GM18873 (cell line): ENCODE results near the gene ARHGEF28.
A peak's percentile ranks its signal among the peaks of the same experiment; 100 is the strongest.

Experiments used
- ATAC-seq: cut with Tn5 transposase; IDR thresholded peaks from one replicate; pipeline ENCODE4 v1.9.1; 2021; ENCODE audit warnings: mild to moderate bottlenecking, moderate library complexity, moderate number of reproducible peaks; ENCODE audit not compliant: unreplicated experiment, low FRiP score

The ARHGEF28 gene

DNA sequence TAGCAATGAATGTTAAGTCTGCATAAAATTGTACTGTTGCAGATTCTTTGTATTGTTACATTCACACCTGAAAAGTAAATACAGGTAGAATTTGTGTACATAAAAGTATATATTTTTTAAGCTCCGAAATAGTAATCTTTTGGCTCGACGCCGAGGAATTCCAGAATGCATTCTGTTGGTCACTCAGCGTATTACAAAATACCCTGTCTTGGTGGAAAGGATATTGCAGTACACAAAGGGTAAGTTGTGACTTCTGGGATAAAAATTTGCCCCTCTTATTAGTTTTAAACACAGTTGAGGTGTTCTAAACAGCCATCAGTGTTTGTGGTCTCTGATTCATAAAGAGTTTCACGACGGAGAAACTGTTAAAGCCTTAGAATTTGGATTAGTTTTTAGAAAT is 257.6 kb downstream of the ARHGEF28 start:
- ATAC-seq: no peak

DNA sequence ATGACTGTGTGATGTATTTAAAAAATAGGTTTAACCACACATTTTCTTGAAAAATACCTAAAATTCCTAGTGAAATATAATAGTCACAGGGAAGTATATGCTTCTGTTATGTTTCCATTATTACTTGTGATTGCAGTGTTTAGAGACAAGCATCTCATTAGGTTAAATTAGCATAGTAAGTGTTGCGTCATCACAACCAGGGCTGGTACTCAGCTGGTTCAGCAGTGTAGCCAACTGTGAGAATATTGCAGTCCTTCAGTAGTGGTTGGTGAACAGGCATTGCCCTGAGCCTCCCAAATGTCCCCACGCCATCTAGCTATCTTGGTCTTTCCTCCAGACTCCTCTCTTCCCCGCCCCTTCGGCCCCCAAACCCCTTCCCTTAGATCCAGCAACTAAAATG is 261.7 kb downstream of the ARHGEF28 start:
- ATAC-seq: no peak

DNA sequence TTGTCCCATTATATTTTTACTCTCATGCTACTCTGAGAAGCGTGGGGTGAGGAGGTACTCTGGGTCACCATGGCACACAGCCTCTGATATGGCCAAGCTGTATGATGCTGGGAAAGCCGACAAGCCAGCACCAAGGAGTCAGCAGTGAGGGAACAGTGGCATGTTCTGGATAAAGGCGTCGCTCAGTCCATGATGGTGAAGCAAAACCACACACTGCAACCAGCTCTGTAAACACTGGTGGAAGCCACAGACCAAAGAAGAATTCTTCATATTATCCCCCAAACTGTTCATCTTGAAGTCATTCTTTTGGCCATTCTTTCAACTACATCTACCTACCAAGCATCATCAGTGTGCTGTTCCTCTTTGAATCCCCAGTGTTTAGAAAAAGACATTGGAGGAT is 264.6 kb downstream of the ARHGEF28 start:
- no peak for ATAC-seq

DNA sequence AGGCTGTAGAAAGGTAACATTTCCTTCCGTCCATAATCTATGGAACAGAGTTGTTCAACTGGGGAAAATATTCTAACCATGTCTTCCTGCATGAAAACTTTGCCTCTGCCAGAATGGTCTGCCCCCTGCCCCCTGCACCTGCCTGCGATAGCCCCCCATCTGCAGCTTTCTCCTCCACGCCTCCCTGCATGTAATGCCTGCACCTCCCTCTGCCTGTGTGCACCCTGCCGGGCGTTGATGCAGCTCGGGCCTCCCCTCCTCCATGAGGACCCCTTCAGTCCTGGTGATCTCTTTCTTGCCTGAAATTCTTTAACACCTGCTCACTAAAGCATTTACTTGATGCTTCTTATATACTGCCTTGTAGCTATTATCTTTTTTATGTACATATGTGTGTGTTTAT is 266.2 kb downstream of the ARHGEF28 start:
- no peak for ATAC-seq

DNA sequence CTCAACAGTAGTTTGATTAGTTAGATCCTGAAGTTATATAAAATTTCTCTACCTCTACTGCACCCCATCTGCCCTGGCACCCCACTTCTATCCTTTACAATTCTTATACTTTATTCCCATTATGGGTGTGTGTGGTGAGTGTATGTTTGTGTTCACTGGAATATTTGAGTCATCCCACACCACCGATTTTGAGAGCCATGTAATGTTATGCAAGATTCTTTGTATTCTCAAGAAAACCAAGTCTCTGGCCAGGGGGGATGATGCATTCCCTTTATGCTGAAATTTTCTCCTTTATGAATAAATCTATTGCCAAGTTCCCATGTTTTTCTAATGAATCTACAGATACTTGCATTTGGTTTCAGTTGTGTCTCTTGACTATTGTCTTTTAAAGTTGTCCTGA is 266.8 kb downstream of the ARHGEF28 start:
- no peak for ATAC-seq

DNA sequence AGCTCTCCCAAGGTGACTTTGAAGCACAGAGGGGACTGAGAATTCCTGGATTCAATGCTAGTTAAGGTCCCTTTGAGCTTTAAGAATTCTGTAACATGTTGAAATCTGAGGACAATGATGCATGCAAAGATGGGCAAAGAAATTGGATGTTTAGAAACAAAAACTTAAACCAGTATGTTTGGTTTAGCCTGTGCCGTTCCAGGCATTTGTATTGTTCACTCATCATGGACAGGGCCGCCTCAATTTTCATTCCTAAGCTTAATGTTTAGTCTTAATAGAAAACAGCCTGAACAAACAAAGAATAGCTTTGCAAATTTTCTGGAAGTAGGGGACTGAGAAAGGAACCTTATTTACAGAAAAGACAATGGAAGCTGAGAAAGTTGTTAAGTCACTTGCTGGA is 267.8 kb downstream of the ARHGEF28 start:
- no peak for ATAC-seq

DNA sequence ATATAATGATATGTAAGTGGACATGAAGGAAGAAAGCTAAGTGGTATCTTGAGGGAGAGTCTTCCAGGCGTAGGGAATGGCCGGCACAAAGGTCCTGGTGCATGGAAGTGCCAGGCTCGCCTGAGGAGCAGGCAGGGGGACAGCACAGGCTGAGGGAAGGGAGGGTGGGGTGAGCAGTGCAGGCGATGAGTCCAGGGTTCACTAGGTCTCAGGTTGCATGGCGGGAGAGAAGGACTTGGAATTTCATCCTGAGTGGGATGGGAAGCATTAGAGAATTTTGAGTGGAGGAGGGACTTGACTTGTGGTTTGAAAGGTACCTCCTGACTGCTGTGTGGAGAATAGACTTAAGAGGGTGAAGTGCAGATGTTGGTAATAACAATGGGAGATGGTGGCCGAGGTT is 268.9 kb downstream of the ARHGEF28 start:
- no peak for ATAC-seq

DNA sequence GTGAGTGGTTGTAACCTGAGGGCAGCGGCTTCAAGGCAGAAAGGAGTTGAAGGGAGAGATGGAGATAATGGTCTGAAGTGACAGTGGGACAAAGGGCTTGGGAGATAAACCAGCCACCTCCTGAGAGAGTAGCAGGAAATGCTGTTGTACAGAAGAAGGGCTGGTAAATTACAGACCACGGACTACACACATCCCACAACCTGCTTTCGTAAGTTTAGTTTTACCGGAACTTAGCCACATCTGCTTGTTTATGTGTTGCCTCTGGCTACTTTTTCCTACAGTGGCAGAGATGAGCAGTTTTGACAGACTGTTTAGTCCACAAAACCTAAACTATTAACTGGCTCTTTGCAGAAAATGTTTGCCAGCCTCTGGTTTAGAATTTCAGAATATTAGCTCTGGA is 269.5 kb downstream of the ARHGEF28 start:
- no peak for ATAC-seq

DNA sequence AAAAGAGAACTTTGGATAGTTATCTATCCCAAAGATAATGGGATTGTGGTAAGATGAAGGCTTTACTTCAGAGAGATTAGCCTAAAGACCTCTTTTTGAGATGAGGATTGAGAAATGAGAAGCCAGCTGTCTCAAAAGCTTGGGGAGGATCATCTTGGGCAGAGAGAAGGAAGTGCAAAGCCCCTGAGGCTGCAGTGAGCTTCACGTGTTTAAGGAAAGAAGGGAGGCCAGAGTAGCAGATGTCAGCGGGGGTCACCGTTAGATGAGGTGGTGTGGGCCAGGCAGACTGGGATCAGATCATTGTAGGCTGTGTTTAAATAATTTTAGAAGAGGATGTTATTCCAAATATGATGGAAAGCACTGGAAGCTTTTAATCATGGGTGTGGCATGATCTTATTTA is 270.1 kb downstream of the ARHGEF28 start:
- no peak for ATAC-seq

DNA sequence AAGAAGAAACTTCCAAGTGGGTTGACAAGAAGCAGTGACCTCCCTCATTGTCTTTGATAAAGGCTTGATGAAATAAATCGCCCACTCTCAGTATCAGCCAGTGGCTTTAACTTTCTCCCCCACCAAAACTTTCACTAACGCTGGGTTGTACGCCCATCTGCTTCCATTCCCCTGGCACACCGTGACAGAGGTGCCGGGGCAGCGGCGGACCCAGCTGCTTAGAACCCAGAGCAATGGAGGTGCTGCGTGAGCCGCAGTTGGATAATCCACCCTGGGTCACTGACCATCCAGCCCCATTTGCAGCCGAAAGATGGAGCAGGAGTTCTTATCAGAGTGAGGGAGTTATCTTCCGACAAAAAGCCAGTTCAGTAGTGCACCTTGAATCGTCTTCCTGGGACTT is 270.7 kb downstream of the ARHGEF28 start:
- no peak for ATAC-seq

DNA sequence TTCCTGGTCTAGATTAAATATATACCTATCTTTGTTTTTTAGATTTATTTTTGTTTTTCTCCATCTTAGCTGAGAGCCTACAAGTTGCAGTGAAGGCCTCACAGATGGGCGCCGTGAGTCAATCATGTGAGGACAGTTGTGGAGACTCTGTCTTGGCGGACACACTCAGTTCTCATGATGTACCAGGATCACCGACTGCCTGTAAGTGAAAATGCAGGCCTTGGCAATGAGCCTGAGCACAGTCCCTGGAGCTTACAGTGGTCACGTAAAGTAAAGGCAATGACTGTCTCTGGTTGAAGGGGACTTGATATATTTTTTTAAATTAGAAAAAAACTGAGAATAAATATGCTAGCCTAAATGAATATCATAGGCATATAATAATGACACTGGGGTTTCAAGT is 271.9 kb downstream of the ARHGEF28 start:
- ATAC-seq: no peak

DNA sequence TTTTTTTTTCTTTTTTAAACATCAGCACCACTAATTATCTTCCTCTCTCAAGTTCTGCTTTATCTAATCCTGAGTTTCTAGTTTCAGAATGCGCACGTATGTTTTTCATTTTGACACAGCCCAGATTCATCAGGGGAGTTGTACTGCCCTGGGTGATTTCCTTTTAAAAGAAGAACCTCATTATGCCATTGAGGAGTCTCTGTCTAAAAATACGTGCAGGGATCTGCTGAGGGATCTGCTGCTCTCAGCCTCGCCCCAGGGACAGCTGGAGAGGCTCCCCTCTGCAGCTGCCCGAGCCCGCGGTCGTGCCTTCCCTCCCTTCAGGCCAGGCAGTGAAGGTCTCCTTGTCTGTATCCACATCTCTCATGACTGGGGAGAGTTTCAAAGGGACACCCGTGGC is 273.1 kb downstream of the ARHGEF28 start:
- ATAC-seq: peak; percentile 86

DNA sequence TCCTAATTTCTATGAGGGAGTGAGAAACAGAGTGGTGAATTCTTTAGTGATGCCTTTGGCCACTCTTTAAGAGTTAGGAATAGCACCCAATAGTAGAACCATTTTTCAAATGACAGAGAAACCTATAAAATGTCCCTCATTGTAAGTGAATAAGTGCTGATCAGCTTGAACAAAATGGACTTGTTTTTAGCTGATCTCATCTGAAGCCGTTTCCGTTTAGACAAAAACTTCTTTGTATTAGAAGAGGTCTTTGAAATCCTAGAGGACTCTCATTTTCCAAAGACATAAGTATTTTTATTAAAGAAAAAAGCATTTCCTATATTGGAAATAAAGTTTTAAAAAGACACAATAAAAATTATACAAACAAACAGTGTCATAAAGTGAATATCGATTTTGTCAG is 273.9 kb downstream of the ARHGEF28 start:
- no peak for ATAC-seq

DNA sequence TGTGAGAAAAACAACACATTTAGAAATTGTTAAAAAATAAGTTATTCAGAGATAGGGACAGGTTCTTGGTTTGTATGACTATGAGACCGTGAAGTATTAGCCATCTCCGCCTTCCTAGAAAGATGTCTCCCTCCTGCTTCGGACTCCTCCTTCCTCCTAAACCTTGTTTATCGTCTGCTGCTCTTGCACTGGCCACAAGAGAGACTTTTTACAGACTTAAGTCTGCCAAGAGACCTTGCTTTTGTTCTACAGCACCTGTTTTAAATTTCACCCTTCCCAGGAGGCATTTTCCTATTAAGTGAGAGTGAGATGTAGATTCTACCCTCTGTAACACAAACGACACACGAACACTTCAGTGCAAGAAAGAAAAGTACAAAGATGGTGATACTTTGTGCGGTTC is 274.6 kb downstream of the ARHGEF28 start:
- ATAC-seq: no peak

DNA sequence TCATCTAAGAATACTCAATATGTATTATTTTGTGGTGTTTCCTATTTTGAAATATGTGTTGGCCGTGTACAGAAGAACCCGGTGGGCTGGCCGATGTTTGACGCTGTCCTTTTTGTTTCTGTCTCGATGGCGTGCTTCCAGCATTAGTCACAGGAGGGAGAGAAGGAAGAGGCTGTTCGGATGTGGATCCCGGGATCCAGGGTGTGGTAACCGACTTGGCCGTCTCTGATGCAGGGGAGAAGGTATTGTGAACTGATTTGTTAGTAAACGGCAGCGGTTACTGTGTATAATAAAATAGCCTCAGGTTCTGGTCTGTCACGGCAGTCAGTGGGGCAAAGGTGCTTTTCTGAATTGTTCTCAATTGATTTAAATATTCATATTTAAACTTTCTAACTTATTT is 275.0 kb downstream of the ARHGEF28 start:
- no peak for ATAC-seq

DNA sequence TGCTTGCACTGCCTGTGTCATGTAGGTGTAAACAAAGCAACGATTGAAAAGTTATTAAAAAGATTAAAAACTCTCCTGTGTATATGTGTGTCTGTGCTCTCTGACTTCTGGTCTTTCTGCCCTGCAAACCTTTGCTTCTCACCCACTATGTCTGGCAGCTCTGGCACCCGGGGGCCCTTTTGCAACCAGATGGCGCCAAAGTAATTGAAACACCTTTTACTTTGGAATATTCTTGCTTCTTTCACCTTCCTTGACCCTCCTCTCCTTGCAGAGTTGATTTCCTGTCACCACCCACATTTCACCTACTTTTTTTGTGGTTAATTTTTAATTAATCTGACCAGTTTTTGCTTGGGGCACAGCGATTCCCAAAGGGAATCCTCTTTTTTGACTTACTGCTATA is 275.5 kb downstream of the ARHGEF28 start:
- no peak for ATAC-seq

DNA sequence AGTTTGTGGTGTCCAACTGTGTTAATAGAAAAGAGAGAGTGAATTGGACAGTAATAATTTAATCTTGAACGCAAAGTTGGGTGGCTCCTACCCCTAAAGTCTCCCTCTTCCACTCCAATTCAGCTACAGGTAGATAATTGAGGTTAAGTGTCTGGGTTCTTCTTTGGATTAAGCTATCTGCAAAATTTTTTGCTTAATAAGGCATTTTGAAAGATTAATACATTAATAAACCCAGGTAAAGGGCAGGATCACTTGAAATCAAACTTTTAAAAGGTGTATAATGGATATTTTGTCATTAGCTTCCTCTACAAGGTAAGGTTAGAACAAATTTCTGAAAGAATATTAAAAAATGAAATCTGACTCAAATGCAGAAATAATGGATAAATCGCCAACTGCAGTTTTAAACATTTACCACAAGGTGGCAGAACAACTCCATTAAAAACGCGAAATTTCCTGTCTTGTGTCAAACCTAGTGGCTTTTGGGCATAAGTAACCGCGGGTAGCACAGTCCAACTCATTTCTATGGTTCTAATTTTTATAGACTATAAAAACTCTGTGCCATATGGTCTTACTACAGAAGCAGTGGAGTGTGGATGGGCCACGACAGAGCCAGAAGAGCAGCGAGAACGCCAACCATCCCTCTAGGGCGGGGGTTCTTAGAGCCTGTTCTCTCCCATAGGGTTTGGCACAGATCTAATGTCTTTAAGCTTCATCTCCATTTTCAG is 276.5 kb downstream of the ARHGEF28 start:
- ATAC-seq: no peak

DNA sequence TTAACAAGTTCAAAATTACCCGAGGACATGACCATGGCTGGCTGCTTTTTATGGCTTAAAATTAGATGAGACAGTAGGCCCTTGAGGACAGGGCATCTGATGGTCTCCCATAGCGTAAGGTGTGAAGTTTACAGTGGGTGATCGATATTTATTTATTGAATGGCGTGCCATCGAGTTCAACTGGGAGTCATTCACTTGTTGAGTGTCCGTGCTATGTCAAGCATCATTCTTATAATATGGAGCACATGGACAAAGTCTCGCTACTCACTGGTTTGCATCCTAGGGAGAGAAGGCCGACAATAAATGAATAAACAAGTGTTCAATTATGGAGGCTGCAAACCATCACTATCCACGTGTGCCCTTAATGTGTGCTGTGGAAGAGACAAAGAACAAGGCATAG is 277.2 kb downstream of the ARHGEF28 start:
- no peak for ATAC-seq

DNA sequence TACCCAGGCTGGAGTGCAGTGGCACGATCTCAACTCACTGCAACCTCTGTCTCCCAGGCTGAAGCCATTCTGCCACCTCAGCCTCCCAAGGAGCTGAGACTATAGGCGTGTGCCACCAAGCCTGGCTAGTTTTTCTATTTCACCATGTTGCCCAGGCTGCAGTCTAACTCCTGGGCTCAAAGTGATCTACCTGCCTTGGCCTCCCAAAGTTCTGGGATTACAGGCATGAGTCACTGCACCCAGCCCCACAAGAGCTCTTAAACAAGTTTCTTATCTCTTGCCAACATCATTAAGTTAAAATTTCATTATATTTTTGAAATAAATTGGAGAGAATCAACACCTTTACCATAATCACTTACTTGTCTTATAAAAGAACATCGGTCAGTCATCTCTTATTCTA is 280.3 kb downstream of the ARHGEF28 start:
- no peak for ATAC-seq

DNA sequence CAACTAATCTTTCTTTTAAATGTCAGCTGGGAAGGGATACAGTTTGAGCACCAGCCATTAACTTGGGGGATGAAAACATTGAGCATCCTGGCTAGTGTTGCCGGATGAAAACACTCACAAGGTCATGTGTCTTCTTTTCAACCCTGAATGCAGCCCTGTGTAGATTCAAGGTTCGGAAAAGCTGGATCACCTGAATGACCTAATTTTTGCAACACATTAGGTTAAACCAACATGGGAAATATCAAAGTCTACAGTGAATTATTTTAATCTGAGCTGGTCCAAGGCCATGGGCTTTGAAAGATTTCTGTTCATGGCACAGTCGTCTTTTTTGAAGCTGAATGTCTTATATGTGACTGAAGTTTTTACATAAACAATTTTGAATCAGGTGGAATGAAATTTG is 281.2 kb downstream of the ARHGEF28 start:
- ATAC-seq: no peak

DNA sequence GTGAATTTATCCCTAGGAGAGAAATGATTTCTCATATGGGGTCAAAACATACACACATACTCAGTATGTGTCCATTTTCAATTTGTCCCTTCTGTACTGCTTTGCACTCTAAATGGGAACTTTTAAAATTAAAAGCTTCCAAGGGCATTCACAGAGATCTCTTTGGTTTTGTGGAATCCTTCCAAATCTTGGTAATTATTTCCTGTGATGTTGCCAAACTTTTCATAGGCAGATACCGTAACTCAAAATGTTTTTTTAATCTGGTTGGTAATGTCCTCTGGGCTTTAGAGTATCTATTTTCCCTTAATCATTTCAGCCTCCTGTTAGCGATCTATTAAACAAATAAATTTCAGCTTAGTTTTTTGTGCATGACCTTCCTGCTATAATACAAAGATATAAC is 282.4 kb downstream of the ARHGEF28 start:
- ATAC-seq: no peak

DNA sequence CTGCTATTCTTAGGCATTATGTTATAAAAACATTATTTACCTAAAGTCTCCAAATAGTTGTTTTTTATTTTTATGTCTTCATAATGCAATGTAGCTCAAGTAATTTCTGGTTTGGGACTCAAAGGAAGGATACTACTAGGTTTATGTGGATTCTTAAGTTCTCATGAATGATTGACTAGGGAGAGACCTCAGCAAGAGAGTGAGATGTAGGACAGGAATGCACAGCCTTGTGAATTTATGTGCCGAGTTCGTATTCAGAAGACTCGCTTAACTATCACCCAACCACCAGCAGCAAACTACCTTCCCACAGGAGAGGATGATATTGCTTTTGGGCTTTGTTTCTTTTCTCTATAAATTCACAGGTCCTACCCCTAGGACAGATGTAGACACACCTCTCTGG is 282.9 kb downstream of the ARHGEF28 start:
- ATAC-seq: no peak

DNA sequence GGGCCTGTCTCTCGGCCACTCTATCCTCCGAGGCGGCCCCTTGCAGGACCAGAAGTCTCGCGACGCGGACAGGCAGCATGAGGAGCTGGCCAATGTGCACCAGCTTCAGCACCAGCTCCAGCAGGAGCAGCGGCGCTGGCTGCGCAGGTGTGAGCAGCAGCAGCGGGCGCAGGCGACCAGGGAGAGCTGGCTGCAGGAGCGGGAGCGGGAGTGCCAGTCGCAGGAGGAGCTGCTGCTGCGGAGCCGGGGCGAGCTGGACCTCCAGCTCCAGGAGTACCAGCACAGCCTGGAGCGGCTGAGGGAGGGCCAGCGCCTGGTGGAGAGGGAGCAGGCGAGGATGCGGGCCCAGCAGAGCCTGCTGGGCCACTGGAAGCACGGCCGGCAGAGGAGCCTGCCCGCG is 283.5 kb downstream of the ARHGEF28 start:
- ATAC-seq: no peak
